ENCODE measurements around the gene NEK2. TPM values are rescaled to one million over a fixed set of nuclear protein-coding genes. Genes with fewer than 3 reads are reported as not detected.

NEK2 gene
- total and polyA plus RNA-seq, 2 of the 13 experiments (the other 11 are each of a cell fraction or from before 2014, with no cell fraction given): 10.9 to 40.8 TPM

DNA sequence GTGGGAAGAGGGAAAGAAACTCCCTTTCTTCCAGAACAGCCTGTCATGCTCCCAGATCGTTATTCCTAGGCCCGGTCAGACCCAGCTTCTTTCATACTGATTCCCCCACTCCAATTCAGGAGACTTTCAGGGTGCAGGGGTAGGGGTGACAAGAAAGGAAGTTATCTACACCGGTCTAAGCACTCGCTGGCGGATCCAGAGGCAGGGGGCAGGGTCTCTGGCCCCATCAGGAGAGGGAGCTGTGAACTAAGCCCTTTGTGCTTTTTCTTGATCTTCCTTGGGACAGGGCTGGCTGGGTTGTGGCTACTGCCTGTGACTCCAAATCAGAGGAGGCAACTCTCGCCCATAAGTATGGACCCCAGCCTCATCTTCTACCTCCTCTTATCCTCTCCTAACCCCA, 44.3 kb downstream of the NEK2 start (continued):
- TF ChIP-seq, protein P1, sequence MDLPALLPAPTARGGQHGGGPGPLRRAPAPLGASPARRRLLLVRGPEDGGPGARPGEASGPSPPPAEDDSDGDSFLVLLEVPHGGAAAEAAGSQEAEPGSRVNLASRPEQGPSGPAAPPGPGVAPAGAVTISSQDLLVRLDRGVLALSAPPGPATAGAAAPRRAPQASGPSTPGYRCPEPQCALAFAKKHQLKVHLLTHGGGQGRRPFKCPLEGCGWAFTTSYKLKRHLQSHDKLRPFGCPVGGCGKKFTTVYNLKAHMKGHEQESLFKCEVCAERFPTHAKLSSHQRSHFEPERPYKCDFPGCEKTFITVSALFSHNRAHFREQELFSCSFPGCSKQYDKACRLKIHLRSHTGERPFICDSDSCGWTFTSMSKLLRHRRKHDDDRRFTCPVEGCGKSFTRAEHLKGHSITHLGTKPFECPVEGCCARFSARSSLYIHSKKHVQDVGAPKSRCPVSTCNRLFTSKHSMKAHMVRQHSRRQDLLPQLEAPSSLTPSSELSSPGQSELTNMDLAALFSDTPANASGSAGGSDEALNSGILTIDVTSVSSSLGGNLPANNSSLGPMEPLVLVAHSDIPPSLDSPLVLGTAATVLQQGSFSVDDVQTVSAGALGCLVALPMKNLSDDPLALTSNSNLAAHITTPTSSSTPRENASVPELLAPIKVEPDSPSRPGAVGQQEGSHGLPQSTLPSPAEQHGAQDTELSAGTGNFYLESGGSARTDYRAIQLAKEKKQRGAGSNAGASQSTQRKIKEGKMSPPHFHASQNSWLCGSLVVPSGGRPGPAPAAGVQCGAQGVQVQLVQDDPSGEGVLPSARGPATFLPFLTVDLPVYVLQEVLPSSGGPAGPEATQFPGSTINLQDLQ (CRISPR knock-in tag; IDR thresholded peaks at IDR 0.05): no peak
- TF ChIP-seq SIX4 (CRISPR knock-in tag; IDR thresholded peaks at IDR 0.05): no peak

DNA sequence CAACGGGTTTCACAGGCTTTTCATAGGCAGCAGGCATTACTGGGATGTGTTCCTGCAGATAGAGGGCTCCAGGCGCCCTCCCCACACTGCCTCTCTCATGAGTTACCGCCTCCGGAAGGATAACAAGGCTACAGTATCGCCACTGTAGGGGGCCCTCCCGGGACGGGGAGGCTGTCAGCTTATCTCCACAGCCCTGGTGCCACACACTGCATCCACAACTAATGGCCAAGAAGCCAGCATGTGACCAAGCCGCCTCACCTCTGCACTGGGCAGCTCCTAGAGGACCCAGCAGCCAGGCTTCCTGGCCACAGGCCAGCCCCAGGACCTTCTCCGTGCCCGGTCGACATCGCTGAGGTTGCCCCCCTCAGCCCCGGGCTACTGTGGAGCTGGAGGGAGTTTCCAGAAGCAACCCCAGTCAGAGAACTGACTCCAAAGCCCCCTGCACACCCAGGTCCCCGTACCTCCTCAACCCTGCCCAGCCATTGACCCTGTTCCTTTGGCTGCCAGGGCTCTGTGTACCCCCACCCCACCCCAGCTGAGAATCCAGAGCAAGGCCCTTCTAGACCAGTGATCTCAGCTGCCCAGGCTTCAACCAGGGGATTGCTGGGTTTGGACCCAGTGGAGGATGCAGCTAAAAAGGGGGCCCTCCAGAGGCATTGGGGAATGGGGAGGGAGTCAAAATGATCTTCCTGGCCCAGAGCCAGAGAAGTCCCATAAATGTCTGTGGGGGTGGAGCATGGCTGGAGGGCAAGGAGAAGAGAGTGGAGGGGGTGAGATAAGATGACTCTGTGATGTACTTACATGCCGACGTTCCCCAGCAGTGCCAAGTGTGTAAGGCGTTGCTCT, 45.0 kb downstream of the NEK2 start:
- FAIRE-seq (peak; percentile 82), ATAC-seq (peak; percentile 94), DNase-seq (ENCODE audit: low spot score) (peak; percentile 83)
- WGBS (ENCODE audit: low lambda C conversion rate): 15% methylated on average over 9 of the region's 17 CpGs
- Histone ChIP-seq H3K9me3 (ENCODE audit: low read length) (no peaks in the 10 kb centered on the region), H3K27me3 (ENCODE audit: control insufficient read depth in 1 of 2, insufficient read depth in 2 of 2, low read length in 2 of 2) (peaks cover 0 to 1% of the 10 kb centered on the region in 2 experiments; a peak in 1 of 5 replicates), H3K79me2 (ENCODE audit: insufficient read depth, low read length) (no peaks in the 10 kb centered on the region), H3K9ac (ENCODE audit: insufficient read depth, low read depth, low read length) (no peak overlapping the region), H3K36me3 (replicated peaks in 1 of 2; ENCODE audit: control insufficient read depth in 1 of 2, insufficient read depth in 2 of 2, low read length in 2 of 2) (no peaks in the 10 kb centered on the region), H2AFZ (ENCODE audit: low read length) (no peak overlapping the region), H3K4me3 (replicated peaks in 1 of 3; ENCODE audit: insufficient read depth in 1 of 3, low read depth in 2 of 3, low read length in 3 of 3) (peak overlapping the region; percentile 31 to 63 (median 47); a peak in 4 of 6 replicates), H4K20me1 (ENCODE audit: insufficient read depth, low read length) (no peaks in the 10 kb centered on the region), H3K4me2 (ENCODE audit: low read depth, low read length) (peak overlapping the region; percentile 87), H3K27ac (ENCODE audit: extremely low read length, insufficient read depth, low read length) (no peak overlapping the region), H3K4me1 (ENCODE audit: insufficient read depth, low read length) (peaks cover 45% of the 10 kb centered on the region)
- CTCF ChIA-PET (ENCODE audit: low intra/inter-chr PET ratio, low total read pairs): interaction anchor here (1.1 to 1.3 kb wide), 2 partner anchors 18 to 52 kb away, joined by 3 to 4 read pairs; no protein-coding TSS in a partner anchor
- POLR2A ChIA-PET: interaction anchor here (0.6 to 1.7 kb wide), 8 partner anchors 11 to 115 kb away, joined by 3 to 11 read pairs (median 4); partner anchors contain the start of genes NEK2 and SLC30A1
- in situ Hi-C loops (cut with HindIII; ENCODE audit: extremely low pct_ligation_motif_present, low pct_unique_long_range_greater_than_20kb): no loop called here
- intact Hi-C loops (cut with micrococcal nuclease; ENCODE audit: unreplicated experiment): loop anchor here (2.0 kb wide), 1 partner anchor 24 kb away; no protein-coding TSS in a partner anchor
- no TSS peak for BruUV-seq (replicated peaks)
- TF ChIP-seq NFKBIZ (CRISPR knock-in tag; IDR thresholded peaks at IDR 0.05) (no peak), ZFX (CRISPR knock-in tag; IDR thresholded peaks at IDR 0.05; ENCODE audit: low read depth) (peak; percentile 30; the same call in 1 of the 2 replicates), SRF (IDR thresholded peaks at IDR 0.05; ENCODE audit: low read depth, low read length) (no peak), ZNF335 (CRISPR knock-in tag; IDR thresholded peaks at IDR 0.05) (no peak), GLI4 (CRISPR knock-in tag; IDR thresholded peaks at IDR 0.05; ENCODE audit: borderline replicate concordance) (no peak), ZNF816 (CRISPR knock-in tag; IDR thresholded peaks at IDR 0.05; ENCODE audit: borderline replicate concordance) (0 out of 2 replicates have a peak, but pooled peaks have one; percentile 37), ZNF510 (CRISPR knock-in tag; IDR thresholded peaks at IDR 0.05; ENCODE audit: low read depth) (no peak), XRCC5 (optimal IDR thresholded peaks at IDR 0.05; ENCODE audit: low read length) (peak; percentile 79), MAZ (IDR thresholded peaks at IDR 0.05; ENCODE audit: borderline replicate concordance, low read depth, low read length) (no peak; the same call in 1 of the 2 replicates), MAZ (CRISPR knock-in tag; IDR thresholded peaks at IDR 0.05; ENCODE audit: low read depth) (0 out of 2 replicates have a peak, but pooled peaks have one; percentile 28), AGO1 (IDR thresholded peaks at IDR 0.05; ENCODE audit: low read depth, low read length, poor library complexity, severe bottlenecking) (no peak)
- TF ChIP-seq, protein P2, sequence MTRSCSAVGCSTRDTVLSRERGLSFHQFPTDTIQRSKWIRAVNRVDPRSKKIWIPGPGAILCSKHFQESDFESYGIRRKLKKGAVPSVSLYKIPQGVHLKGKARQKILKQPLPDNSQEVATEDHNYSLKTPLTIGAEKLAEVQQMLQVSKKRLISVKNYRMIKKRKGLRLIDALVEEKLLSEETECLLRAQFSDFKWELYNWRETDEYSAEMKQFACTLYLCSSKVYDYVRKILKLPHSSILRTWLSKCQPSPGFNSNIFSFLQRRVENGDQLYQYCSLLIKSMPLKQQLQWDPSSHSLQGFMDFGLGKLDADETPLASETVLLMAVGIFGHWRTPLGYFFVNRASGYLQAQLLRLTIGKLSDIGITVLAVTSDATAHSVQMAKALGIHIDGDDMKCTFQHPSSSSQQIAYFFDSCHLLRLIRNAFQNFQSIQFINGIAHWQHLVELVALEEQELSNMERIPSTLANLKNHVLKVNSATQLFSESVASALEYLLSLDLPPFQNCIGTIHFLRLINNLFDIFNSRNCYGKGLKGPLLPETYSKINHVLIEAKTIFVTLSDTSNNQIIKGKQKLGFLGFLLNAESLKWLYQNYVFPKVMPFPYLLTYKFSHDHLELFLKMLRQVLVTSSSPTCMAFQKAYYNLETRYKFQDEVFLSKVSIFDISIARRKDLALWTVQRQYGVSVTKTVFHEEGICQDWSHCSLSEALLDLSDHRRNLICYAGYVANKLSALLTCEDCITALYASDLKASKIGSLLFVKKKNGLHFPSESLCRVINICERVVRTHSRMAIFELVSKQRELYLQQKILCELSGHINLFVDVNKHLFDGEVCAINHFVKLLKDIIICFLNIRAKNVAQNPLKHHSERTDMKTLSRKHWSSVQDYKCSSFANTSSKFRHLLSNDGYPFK (CRISPR knock-in tag; IDR thresholded peaks at IDR 0.05; ENCODE audit: borderline replicate concordance): no peak

All from HepG2 (cell line).